H9 (cell line): ENCODE results near the gene WDR27. TPM values are rescaled to one million over a fixed set of nuclear protein-coding genes. Genes with fewer than 3 reads are reported as not detected.

Experiments
- DNase-seq: peaks from one replicate; pipeline ENCODE4 v3.0.0-alpha.2; 2017
- H2AFZ ChIP-seq: one replicate; pipeline ENCODE4 v1.6.1; 2013; ENCODE audit warnings: mild to moderate bottlenecking, low read length, control low read depth, moderate library complexity
- H2AK5ac ChIP-seq: 2 replicates; pipeline ENCODE4 v1.6.1; 2013; ENCODE audit warnings: low read length, control low read depth, mixed read lengths; ENCODE audit not compliant: insufficient read length
- H2BK120ac ChIP-seq: one replicate; pipeline ENCODE4 v1.6.1; 2013; ENCODE audit warnings: low read depth, mild to moderate bottlenecking, low read length, control low read depth, inconsistent platforms; ENCODE audit not compliant: poor library complexity, severe bottlenecking
- H2BK12ac ChIP-seq: 2 replicates; pipeline ENCODE4 v1.6.1; 2013; ENCODE audit warnings: low read length, control low read depth, mixed read lengths, low read depth; ENCODE audit not compliant: insufficient read length
- H2BK15ac ChIP-seq: 2 replicates; pipeline ENCODE4 v1.6.1; 2013; ENCODE audit warnings: low read depth, low read length, control low read depth
- H2BK20ac ChIP-seq: one replicate; pipeline ENCODE4 v1.6.1; 2013; ENCODE audit warnings: low read depth, mild to moderate bottlenecking, low read length, control low read depth, inconsistent platforms; ENCODE audit not compliant: poor library complexity, severe bottlenecking
- H2BK5ac ChIP-seq: 2 replicates; pipeline ENCODE4 v1.6.1; 2013; ENCODE audit warnings: low read length, control low read depth, mixed read lengths; ENCODE audit not compliant: insufficient read length
- H3K14ac ChIP-seq: 2 replicates; pipeline ENCODE4 v1.6.1; 2013; ENCODE audit warnings: low read length, control low read depth; ENCODE audit not compliant: insufficient read depth
- H3K18ac ChIP-seq: 2 replicates; pipeline ENCODE4 v1.6.1; 2013; ENCODE audit warnings: low read depth, mild to moderate bottlenecking, mixed read lengths, low read length, control low read depth; ENCODE audit not compliant: insufficient read length
- H3K23ac ChIP-seq: 2 replicates; pipeline ENCODE4 v1.6.1; 2013; ENCODE audit warnings: low read length, control low read depth, mixed read lengths, low read depth; ENCODE audit not compliant: insufficient read length
- H3K23me2 ChIP-seq: 2 replicates; pipeline ENCODE4 v1.6.1; 2013; ENCODE audit warnings: low read depth, mild to moderate bottlenecking, mixed read lengths, low read length, control low read depth; ENCODE audit not compliant: insufficient read length, poor library complexity, severe bottlenecking
- H3K27ac ChIP-seq: 2 replicates; pipeline ENCODE4 v1.5.1; 2013; ENCODE audit warnings: low read length, control low read depth, mixed read lengths, low read depth; ENCODE audit not compliant: insufficient read length
- H3K27me3 ChIP-seq: 2 replicates; pipeline ENCODE4 v1.6.1; 2013; ENCODE audit warnings: low read length, control low read depth, inconsistent platforms; ENCODE audit not compliant: insufficient read depth
- H3K4ac ChIP-seq: 2 replicates; pipeline ENCODE4 v1.6.1; 2013; ENCODE audit warnings: low read depth, mild to moderate bottlenecking, control low read depth, inconsistent platforms, low read length, moderate library complexity
- H3K4me1 ChIP-seq: 2 replicates; pipeline ENCODE4 v1.6.1; 2013; ENCODE audit warnings: low read length, control low read depth, inconsistent platforms; ENCODE audit not compliant: insufficient read depth
- H3K4me2 ChIP-seq: 2 replicates; pipeline ENCODE4 v1.6.1; 2013; ENCODE audit warnings: low read length, control low read depth, mixed read lengths; ENCODE audit not compliant: insufficient read length, insufficient read depth
- H3K56ac ChIP-seq: 2 replicates; pipeline ENCODE4 v1.6.1; 2013; ENCODE audit warnings: low read depth, mild to moderate bottlenecking, mixed read lengths, low read length, control low read depth; ENCODE audit not compliant: insufficient read length
- H3K79me1 ChIP-seq: 2 replicates; pipeline ENCODE4 v1.6.1; 2013; ENCODE audit warnings: low read depth, mild to moderate bottlenecking, moderate library complexity, low read length, control low read depth, inconsistent platforms; ENCODE audit not compliant: insufficient read depth, poor library complexity, severe bottlenecking
- H3K79me2 ChIP-seq: 2 replicates; pipeline ENCODE4 v1.6.1; 2013; ENCODE audit warnings: low read length, control low read depth, inconsistent platforms; ENCODE audit not compliant: insufficient read depth
- H3K9ac ChIP-seq: 2 replicates; pipeline ENCODE4 v1.6.1; 2013; ENCODE audit warnings: low read length, control low read depth, mixed read lengths; ENCODE audit not compliant: insufficient read length; ENCODE audit errors: extremely low read depth
- H3K9me3 ChIP-seq: one replicate; pipeline ENCODE4 v1.6.1; 2013; ENCODE audit warnings: low read depth, low read length, inconsistent platforms; ENCODE audit not compliant: control insufficient read depth
- H3T11ph ChIP-seq: one replicate; pipeline ENCODE4 v1.6.1; 2013; ENCODE audit warnings: mild to moderate bottlenecking, low read length, control low read depth, inconsistent platforms
- H4K20me1 ChIP-seq: one replicate; pipeline ENCODE4 v1.6.1; 2013; ENCODE audit not compliant: control insufficient read depth, insufficient read length, insufficient read depth
- H4K5ac ChIP-seq: 2 replicates; pipeline ENCODE4 v1.6.1; 2013; ENCODE audit warnings: low read depth, mild to moderate bottlenecking, mixed read lengths, low read length, control low read depth; ENCODE audit not compliant: insufficient read length
- H4K8ac ChIP-seq: replicated peaks from 2 replicates; pipeline ENCODE4 v1.6.1; 2013; ENCODE audit warnings: low read length, control low read depth, mixed read lengths, low read depth; ENCODE audit not compliant: insufficient read length
- H4K91ac ChIP-seq: 2 replicates; pipeline ENCODE4 v1.6.1; 2013; ENCODE audit warnings: low read depth, mild to moderate bottlenecking, moderate library complexity, mixed read lengths, low read length, control low read depth; ENCODE audit not compliant: insufficient read length
- H3K27ac Mint-ChIP-seq, 3 experiments: 2 replicates in 2 of 3; 3 replicates in 1 of 3; pipeline ENCODE4 v1.8.0; 2020 to 2021; ENCODE audit warnings: mixed read lengths in 3 of 3, mild to moderate bottlenecking in 1 of 3, moderate library complexity in 1 of 3
- H3K27me3 Mint-ChIP-seq: 2 replicates; pipeline ENCODE4 v1.8.0; 2021; ENCODE audit warnings: low read depth, mild to moderate bottlenecking, moderate library complexity, mixed read lengths
- H3K36me3 Mint-ChIP-seq, 3 experiments: 2 replicates in 2 of 3; 3 replicates in 1 of 3; pipeline ENCODE4 v1.8.0; 2020 to 2021; ENCODE audit warnings: low read depth in 3 of 3, mixed read lengths in 3 of 3; ENCODE audit not compliant: insufficient read depth in 1 of 3
- H3K4me1 Mint-ChIP-seq, 2 experiments: 2 replicates each; pipeline ENCODE4 v1.8.0; 2020; ENCODE audit warnings: mixed read lengths in 2 of 2
- H3K4me3 Mint-ChIP-seq, 2 experiments: 2 replicates in 1 of 2; 3 replicates in 1 of 2; pipeline ENCODE4 v1.8.0; 2020 to 2021; ENCODE audit warnings: mild to moderate bottlenecking in 2 of 2, mixed read lengths in 2 of 2, moderate library complexity in 1 of 2
- H3K9me3 Mint-ChIP-seq, 2 experiments: 2 replicates in 1 of 2; 3 replicates in 1 of 2; pipeline ENCODE4 v1.8.0; 2020; ENCODE audit warnings: mild to moderate bottlenecking in 2 of 2, mixed read lengths in 2 of 2, moderate library complexity in 1 of 2
- WGBS: extraction: QIAGEN DNeasy Blood & Tissue Kit; methylation state at CpG from one replicate; pipeline ENCODE4 v1.1.7; 2013; ENCODE audit warnings: missing lambda C conversion rate, low lambda C conversion rate, mixed read lengths; ENCODE audit not compliant: insufficient read length; ENCODE audit errors: extremely low coverage; 5-methylcytosine and 5-hydroxymethylcytosine counted together
- total RNA-seq: library from RNA; stranded (reverse); gene quantifications from 2 replicates; pipeline ENCODE4 v1.2.1, GENCODE V29; 2021
- TF ChIP-seq, protein P1 (sequence below): fragments of 200-600 bp; sonication (generic); conservative IDR thresholded peaks from 3 replicates; pipeline ENCODE4 v1.8.0; 2021; ENCODE audit warnings: antibody characterized with exemption, mild to moderate bottlenecking

Gene WDR27
- total RNA-seq, 1 experiment from 2014 or later = 48.7 TPM

DNA sequence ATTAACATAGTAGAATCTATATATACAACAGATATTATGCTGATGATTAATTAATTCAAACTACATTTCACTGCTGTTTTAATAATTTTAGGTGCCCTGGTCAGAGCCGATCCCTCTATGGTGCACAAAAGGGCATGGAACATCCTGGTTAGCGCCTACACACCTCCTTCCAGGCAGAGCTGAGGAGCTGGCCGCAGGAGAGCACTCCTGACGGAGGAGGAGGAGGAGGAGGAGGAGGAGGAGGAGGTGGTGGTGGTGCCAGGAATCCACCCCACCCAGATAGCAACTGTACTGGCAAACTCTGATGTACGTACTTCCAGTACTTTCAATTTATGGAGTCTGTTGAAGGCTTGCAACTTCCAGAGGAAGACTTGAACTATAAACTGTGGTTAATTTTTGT lies 244.1 kb downstream of the WDR27 start:
- no peak overlapping the region for H3K56ac ChIP-seq
- Mint-ChIP-seq H3K4me3 (no peak overlapping the region), H3K27me3 (no peaks in the 10 kb centered on the region), H3K36me3 (peaks cover 0 to 11% (median 0%) of the 10 kb centered on the region in 3 experiments; a peak in 5 of 7 replicates), H3K4me1 (no peaks in the 10 kb centered on the region), H3K27ac (no peak overlapping the region), H3K9me3 (peaks cover 6 to 10% of the 10 kb centered on the region in 2 experiments; a peak in 4 of 5 replicates)
- H3K4me2 ChIP-seq = no peak overlapping the region
- H3K79me1 ChIP-seq = no peaks in the 10 kb centered on the region
- no peak overlapping the region for H2BK20ac ChIP-seq
- no peaks in the 10 kb centered on the region for H3K23me2 ChIP-seq
- DNase-seq = no peak
- no peak overlapping the region for H3K14ac ChIP-seq
- H4K8ac ChIP-seq = no peak overlapping the region
- H2BK15ac ChIP-seq = no peak overlapping the region
- no peak overlapping the region for H3K18ac ChIP-seq
- H3K9me3 ChIP-seq = no peaks in the 10 kb centered on the region
- no peak overlapping the region for H2AK5ac ChIP-seq
- H3K9ac ChIP-seq = no peak overlapping the region
- no peak overlapping the region for H4K5ac ChIP-seq
- no peak overlapping the region for H3K27ac ChIP-seq
- no peaks in the 10 kb centered on the region for H3K4me1 ChIP-seq
- H2BK5ac ChIP-seq = no peak overlapping the region
- no peak overlapping the region for H2BK120ac ChIP-seq
- H3T11ph ChIP-seq = no peak overlapping the region
- no peak overlapping the region for H2BK12ac ChIP-seq
- H4K20me1 ChIP-seq = no peaks in the 10 kb centered on the region
- H3K79me2 ChIP-seq = no peaks in the 10 kb centered on the region
- no peak overlapping the region for H3K23ac ChIP-seq
- H2AFZ ChIP-seq = no peak overlapping the region
- TF ChIP-seq, protein P1, sequence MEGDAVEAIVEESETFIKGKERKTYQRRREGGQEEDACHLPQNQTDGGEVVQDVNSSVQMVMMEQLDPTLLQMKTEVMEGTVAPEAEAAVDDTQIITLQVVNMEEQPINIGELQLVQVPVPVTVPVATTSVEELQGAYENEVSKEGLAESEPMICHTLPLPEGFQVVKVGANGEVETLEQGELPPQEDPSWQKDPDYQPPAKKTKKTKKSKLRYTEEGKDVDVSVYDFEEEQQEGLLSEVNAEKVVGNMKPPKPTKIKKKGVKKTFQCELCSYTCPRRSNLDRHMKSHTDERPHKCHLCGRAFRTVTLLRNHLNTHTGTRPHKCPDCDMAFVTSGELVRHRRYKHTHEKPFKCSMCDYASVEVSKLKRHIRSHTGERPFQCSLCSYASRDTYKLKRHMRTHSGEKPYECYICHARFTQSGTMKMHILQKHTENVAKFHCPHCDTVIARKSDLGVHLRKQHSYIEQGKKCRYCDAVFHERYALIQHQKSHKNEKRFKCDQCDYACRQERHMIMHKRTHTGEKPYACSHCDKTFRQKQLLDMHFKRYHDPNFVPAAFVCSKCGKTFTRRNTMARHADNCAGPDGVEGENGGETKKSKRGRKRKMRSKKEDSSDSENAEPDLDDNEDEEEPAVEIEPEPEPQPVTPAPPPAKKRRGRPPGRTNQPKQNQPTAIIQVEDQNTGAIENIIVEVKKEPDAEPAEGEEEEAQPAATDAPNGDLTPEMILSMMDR = no peak
- no peaks in the 10 kb centered on the region for H3K27me3 ChIP-seq
- no peak overlapping the region for H3K4ac ChIP-seq
- no CpG with 5 or more reads among the region's 5 CpGs for WGBS
- no peak overlapping the region for H4K91ac ChIP-seq
